GM12872 (cell line): Measurements from ENCODE around the gene PCNX1.

Source experiments
- TF ChIP-seq, protein P1 (sequence below): IDR thresholded peaks from 3 replicates; pipeline ENCODE4 v1.5.1; 2011; ENCODE audit warnings: low read depth, mild to moderate bottlenecking, low read length, moderate library complexity; ENCODE audit not compliant: insufficient read depth

Gene PCNX1

DNA sequence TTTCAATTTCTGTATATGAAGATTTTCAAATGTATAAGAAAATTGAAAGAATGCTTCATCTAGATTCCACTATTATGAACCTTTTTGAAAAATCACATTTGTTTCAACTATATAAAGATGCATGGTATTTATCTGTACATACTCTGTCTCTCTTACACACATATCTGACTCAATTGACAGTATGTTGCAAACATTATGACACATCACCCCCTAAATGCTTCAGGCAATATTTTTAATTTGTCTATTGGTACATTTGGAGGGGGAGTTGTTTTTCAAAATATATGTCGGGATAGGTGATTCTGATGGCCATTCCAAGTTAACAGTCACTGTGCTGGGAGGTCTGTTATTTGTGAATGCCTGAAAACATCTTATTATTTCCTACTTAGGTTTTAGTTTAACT lies 14.4 kb downstream of the PCNX1 start:
- TF ChIP-seq, protein P1, sequence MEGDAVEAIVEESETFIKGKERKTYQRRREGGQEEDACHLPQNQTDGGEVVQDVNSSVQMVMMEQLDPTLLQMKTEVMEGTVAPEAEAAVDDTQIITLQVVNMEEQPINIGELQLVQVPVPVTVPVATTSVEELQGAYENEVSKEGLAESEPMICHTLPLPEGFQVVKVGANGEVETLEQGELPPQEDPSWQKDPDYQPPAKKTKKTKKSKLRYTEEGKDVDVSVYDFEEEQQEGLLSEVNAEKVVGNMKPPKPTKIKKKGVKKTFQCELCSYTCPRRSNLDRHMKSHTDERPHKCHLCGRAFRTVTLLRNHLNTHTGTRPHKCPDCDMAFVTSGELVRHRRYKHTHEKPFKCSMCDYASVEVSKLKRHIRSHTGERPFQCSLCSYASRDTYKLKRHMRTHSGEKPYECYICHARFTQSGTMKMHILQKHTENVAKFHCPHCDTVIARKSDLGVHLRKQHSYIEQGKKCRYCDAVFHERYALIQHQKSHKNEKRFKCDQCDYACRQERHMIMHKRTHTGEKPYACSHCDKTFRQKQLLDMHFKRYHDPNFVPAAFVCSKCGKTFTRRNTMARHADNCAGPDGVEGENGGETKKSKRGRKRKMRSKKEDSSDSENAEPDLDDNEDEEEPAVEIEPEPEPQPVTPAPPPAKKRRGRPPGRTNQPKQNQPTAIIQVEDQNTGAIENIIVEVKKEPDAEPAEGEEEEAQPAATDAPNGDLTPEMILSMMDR, result no peak

DNA sequence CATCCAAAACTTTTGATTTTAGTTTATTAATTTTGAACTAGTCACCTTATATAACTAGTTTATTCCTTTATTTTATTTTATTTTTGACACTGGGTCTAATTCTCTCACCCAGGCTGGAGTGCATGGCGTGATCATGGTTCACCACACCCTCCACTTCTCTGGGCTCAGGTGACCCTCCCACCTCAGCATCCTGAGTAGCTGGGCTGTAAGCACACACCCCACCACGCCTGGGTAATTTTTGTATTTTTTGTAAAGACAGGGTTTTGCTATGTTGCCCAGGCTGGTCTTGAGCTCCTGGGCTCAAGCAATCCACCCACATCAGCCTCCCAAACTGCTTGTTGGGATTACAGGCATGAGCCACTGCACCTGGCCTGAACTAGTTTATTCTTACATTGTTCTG lies 17.3 kb downstream of the PCNX1 start:
- TF ChIP-seq, protein P1, result no peak

DNA sequence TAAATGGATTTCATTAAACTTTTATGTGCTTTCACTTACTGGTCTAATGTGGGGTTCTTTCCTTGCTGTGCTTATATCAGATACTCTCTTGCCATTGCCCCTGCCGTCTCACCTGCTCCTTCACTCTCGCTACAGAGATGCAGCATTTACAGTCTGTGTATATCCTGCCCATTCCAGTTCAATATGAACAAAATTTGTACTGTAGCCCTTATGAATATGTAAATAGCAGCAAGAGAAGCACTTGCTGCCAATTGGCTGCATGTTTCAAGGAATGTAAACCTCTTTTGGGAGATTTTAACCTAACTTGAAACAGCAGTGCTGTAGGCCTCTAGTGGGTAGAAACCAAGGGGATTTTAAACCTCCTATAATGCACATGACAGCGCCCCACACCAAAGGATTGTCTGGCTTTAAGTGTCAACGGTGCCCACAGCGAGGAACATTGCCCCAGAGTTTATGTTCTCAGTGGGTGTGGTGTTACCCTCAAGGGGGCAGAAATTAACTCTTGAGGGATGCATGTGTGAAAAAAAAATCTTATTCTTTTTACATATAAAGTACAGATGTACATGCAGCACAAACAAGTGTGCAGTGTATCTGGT lies 19.1 kb downstream of the PCNX1 start:
- TF ChIP-seq, protein P1, result no peak

DNA sequence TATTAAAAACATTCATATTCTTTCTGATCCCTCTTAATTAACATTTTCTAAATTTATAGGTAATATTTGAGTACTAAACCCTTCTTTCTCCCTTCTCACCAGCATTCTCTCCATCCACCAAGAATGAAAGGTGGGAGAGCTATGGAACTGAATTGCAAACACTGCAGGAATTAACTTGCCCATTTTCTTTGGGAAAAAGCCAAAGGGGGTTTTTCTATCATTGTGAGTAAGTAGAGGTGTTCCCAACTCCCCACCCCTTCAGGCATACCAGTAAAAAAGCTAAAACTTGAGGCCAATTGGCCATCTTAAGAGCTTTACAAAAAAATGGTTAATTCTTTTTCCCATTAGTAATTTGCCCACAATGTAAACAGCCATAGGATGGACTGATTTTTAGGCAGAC lies 23.7 kb downstream of the PCNX1 start:
- TF ChIP-seq, protein P1, result no peak

DNA sequence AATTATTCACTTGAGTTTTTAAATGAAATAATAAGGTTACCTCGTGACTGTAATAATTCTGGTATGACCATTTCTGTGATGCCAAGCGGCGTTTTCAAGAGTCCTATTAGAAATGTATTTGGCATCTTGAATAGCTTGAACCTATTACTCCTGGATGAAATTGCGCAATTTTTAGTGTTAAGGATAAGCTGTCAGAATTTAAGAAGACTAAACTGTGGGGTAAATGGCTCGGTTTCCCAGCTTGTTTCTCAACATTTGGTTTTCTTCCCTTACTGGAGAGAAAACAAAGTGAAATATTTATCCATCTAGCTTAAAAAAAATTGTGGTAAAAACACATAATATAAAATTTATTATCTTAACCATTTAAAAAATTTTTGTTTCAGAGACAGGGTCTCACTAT lies 26.8 kb downstream of the PCNX1 start:
- TF ChIP-seq, protein P1, result no peak

DNA sequence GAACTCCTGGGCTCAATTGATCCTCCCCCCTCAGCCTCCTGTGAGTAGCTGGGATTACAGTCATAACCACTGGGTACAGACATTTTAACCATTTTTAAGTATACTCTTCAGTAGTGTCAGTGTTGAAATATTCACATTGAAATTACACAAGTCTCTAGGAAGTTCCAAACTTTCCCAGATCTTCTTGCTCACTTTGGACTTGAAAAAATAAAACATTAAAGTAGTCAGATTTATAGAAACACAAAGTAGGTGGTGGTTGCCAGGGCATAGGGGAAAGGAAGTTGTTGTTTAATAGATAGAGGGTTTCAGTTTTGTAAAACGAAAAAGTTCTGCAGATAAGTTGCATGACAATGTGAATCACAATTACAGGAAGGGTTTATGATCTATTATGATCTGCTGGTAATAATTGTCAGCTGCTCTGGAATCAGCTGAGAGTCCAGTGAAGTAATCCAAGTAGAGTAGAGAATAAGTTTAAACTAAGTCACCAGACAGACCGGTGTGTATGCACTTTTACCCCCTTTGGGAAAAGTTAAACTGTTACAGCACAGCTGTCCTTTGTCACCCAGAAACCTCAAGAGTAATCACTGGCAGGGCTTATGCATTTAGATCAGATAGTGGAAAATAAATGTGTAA lies 27.4 kb downstream of the PCNX1 start:
- TF ChIP-seq, protein P1, result no peak

DNA sequence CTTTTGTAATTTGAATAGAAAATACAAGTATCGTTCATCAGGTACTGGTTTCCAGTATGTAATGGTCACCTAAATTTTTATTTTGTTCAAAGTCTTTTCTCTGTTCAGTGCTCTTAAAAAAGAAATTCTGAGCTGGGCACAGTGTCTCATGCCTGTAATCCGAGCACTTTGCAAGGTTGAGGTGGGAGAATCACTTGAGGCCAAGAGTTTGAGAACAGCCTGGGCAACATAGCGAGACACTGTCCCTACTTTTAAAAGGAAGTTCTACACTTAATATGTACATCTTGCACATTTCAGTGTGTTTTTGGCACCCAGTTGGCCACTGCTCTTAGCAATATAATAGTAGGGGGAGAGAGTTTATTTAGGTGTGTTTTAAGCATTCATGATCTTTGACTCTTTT lies 27.9 kb downstream of the PCNX1 start:
- TF ChIP-seq, protein P1, result no peak
